ENCODE measurements around the gene FANCG.

FANCG gene

DNA sequence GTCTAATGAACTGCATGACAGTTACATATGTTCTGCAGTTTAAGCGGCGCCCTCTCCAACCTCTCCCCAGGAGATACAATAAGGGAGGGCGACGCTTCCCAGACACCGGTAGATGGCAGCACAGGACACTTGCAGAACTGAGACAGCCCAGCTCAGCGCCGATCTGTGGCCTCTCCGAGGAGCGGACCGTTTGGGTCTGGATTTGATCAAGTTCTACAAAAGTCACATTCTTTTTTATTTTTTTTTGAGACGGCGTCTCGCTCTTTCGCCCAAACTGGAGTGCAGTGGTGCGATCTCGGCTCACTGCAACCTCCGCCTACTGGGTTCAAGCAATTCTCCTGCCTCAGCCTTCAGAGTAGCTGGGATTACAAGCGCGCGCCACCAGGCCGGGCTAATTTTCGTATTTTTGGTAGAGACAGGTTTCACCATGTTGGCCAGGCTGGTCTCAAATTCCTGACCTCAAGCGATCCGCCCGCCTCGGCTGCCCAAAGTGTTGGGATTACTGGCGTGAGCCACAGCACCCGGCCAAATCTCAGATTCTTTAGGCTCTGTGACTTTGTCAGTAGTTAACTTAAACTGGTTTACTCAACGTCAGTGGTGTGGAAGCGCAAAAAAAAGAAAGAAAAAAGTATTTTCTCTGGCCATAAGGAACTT is 37.3 kb upstream of the FANCG start:
- Histone ChIP-seq H3K4me1 (ENCODE audit: control insufficient read depth, insufficient read depth, low read length) (peaks cover 15% of the 10 kb centered on the region), H3K9me3 (ENCODE audit: control insufficient read depth, insufficient read depth, low read depth, low read length) (no peaks in the 10 kb centered on the region), H3K4me3 (ENCODE audit: low read depth, low read length) (peak overlapping the region; percentile 48), H3K36me3 (ENCODE audit: control insufficient read depth in 2 of 2, insufficient read depth in 1 of 2, low read length in 2 of 2) (no peaks in the 10 kb centered on the region), H3K27ac (ENCODE audit: extremely low read depth, low read depth, low read length) (no peak overlapping the region)
- CTCF ChIA-PET, result interaction anchor here (0.7 to 6.8 kb wide), 20 partner anchors 10 to 557 kb away, joined by 3 to 58 read pairs (median 4); partner anchors contain the start of gene CA9
- POLR2A ChIA-PET, result interaction anchor here (1.1 to 4.3 kb wide), 7 partner anchors 15 to 863 kb away, joined by 3 to 92 read pairs (median 6); partner anchors contain the start of genes PIGO, STOML2, UNC13B and VCP
- TF ChIP-seq TRIM28 (IDR thresholded peaks at IDR 0.05; ENCODE audit: borderline replicate concordance, low read length), result no peak
- peak; percentile 19; the same call in 1 of the 2 replicates for TF ChIP-seq ZBTB44 (tag by site-specific recombination; IDR thresholded peaks at IDR 0.05)
- TF ChIP-seq ZNF112 (tag by site-specific recombination; IDR thresholded peaks at IDR 0.05), result no peak
- no peak for TF ChIP-seq SP3 (tag by site-specific recombination; IDR thresholded peaks at IDR 0.05)
- no peak for TF ChIP-seq ZNF202 (tag by site-specific recombination; IDR thresholded peaks at IDR 0.05; ENCODE audit: borderline replicate concordance)
- TF ChIP-seq ZNF138 (tag by site-specific recombination; IDR thresholded peaks at IDR 0.05; ENCODE audit: borderline replicate concordance), result no peak
- TF ChIP-seq ZNF747 (tag by site-specific recombination; IDR thresholded peaks at IDR 0.05), result no peak
- peak; percentile 79 for TF ChIP-seq CTCF (tag by site-specific recombination; IDR thresholded peaks at IDR 0.05)
- no peak for TF ChIP-seq ZBTB48 (tag by site-specific recombination; IDR thresholded peaks at IDR 0.05)
- TF ChIP-seq, protein P1, sequence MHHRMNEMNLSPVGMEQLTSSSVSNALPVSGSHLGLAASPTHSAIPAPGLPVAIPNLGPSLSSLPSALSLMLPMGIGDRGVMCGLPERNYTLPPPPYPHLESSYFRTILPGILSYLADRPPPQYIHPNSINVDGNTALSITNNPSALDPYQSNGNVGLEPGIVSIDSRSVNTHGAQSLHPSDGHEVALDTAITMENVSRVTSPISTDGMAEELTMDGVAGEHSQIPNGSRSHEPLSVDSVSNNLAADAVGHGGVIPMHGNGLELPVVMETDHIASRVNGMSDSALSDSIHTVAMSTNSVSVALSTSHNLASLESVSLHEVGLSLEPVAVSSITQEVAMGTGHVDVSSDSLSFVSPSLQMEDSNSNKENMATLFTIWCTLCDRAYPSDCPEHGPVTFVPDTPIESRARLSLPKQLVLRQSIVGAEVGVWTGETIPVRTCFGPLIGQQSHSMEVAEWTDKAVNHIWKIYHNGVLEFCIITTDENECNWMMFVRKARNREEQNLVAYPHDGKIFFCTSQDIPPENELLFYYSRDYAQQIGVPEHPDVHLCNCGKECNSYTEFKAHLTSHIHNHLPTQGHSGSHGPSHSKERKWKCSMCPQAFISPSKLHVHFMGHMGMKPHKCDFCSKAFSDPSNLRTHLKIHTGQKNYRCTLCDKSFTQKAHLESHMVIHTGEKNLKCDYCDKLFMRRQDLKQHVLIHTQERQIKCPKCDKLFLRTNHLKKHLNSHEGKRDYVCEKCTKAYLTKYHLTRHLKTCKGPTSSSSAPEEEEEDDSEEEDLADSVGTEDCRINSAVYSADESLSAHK (tag by site-specific recombination; IDR thresholded peaks at IDR 0.05), result no peak
- peak; percentile 57; the same call in 1 of the 2 replicates for TF ChIP-seq ZNF660 (tag by site-specific recombination; IDR thresholded peaks at IDR 0.05)
- no peak for TF ChIP-seq ZNF76 (tag by site-specific recombination; IDR thresholded peaks at IDR 0.05; ENCODE audit: borderline replicate concordance, low read depth)
- TF ChIP-seq ZNF768 (tag by site-specific recombination; IDR thresholded peaks at IDR 0.05), result no peak
- no peak for TF ChIP-seq MEIS1 (CRISPR knock-in tag; IDR thresholded peaks at IDR 0.05; ENCODE audit: borderline replicate concordance)
- peak; percentile 56 for TF ChIP-seq ZNF335 (tag by site-specific recombination; conservative IDR thresholded peaks at IDR 0.05)
- TF ChIP-seq ZNF776 (tag by site-specific recombination; IDR thresholded peaks at IDR 0.05; ENCODE audit: borderline replicate concordance), result no peak
- TF ChIP-seq ZNF121 (tag by site-specific recombination; IDR thresholded peaks at IDR 0.05), result no peak
- no peak; the same call in 1 of the 2 replicates for TF ChIP-seq SCRT2 (tag by site-specific recombination; IDR thresholded peaks at IDR 0.05)
- TF ChIP-seq ZNF132 (tag by site-specific recombination; IDR thresholded peaks at IDR 0.05; ENCODE audit: borderline replicate concordance), result no peak
- 0 out of 2 replicates have a peak, but pooled peaks have one; percentile 19 for TF ChIP-seq ZSCAN30 (tag by site-specific recombination; IDR thresholded peaks at IDR 0.05)
- TF ChIP-seq ZNF292 (tag by site-specific recombination; IDR thresholded peaks at IDR 0.05; ENCODE audit: borderline replicate concordance, low read depth), result no peak
- no peak for TF ChIP-seq ZNF501 (tag by site-specific recombination; IDR thresholded peaks at IDR 0.05)
- no peak for TF ChIP-seq ZNF266 (tag by site-specific recombination; IDR thresholded peaks at IDR 0.05; ENCODE audit: low read depth)
- TF ChIP-seq OVOL3 (tag by site-specific recombination; IDR thresholded peaks at IDR 0.05), result no peak
- no peak for TF ChIP-seq ZNF394 (tag by site-specific recombination; IDR thresholded peaks at IDR 0.05; ENCODE audit: borderline replicate concordance)
- no peak for TF ChIP-seq ZNF211 (tag by site-specific recombination; IDR thresholded peaks at IDR 0.05; ENCODE audit: low read depth)
- no peak for TF ChIP-seq ZNF701 (tag by site-specific recombination; IDR thresholded peaks at IDR 0.05)
- TF ChIP-seq, protein P2, sequence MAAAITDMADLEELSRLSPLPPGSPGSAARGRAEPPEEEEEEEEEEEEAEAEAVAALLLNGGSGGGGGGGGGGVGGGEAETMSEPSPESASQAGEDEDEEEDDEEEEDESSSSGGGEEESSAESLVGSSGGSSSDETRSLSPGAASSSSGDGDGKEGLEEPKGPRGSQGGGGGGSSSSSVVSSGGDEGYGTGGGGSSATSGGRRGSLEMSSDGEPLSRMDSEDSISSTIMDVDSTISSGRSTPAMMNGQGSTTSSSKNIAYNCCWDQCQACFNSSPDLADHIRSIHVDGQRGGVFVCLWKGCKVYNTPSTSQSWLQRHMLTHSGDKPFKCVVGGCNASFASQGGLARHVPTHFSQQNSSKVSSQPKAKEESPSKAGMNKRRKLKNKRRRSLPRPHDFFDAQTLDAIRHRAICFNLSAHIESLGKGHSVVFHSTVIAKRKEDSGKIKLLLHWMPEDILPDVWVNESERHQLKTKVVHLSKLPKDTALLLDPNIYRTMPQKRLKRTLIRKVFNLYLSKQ (tag by site-specific recombination; IDR thresholded peaks at IDR 0.05; ENCODE audit: borderline replicate concordance), result no peak
- TF ChIP-seq ZNF416 (tag by site-specific recombination; IDR thresholded peaks at IDR 0.05), result no peak
- no peak for TF ChIP-seq ZNF23 (tag by site-specific recombination; IDR thresholded peaks at IDR 0.05; ENCODE audit: borderline replicate concordance)

All from HEK293 (cell line).